Stimulated activated naive CD8-positive, alpha-beta T cell treated with anti-CD3 and anti-CD28 coated beads, Interleukin-15, amount 100 ng/mL, for 72 hours (primary cell): ENCODE measurements around the gene FNDC7.
"Not testable (repeated sequence)": the region's sequence is repeated elsewhere in the genome, so short reads cannot be mapped to it uniquely, and the experiment has no call there.

Experiments used
- ATAC-seq: fragments of 150-1000 bp; cut with Tn5 transposase; 2 replicates; pipeline ENCODE4 v1.10.0; 2021; ENCODE audit warnings: mild to moderate bottlenecking, moderate library complexity
- DNase-seq, 2 donors: peaks; one replicate each; pipeline ENCODE4 v3.0.0; 2021 to 2022
- H3K27ac Mint-ChIP-seq, 2 donors: one replicate each; pipeline ENCODE4 v1.8.0; 2022; ENCODE audit warnings: mild to moderate bottlenecking in 2 of 2, mixed read lengths in 2 of 2, moderate library complexity in 2 of 2
- H3K27me3 Mint-ChIP-seq: one replicate; pipeline ENCODE4 v1.8.0; 2022; ENCODE audit warnings: mixed read lengths
- H3K4me1 Mint-ChIP-seq: one replicate; pipeline ENCODE4 v1.8.0; 2022; ENCODE audit warnings: mild to moderate bottlenecking, mixed read lengths
- H3K4me3 Mint-ChIP-seq, 2 donors: one replicate each; pipeline ENCODE4 v1.8.0; 2022; ENCODE audit warnings: mild to moderate bottlenecking in 2 of 2, mixed read lengths in 2 of 2, moderate library complexity in 1 of 2
- H3K9me3 Mint-ChIP-seq, 2 donors: one replicate each; pipeline ENCODE4 v1.8.0; 2022; ENCODE audit warnings: mixed read lengths in 2 of 2

FNDC7 gene, protein sequence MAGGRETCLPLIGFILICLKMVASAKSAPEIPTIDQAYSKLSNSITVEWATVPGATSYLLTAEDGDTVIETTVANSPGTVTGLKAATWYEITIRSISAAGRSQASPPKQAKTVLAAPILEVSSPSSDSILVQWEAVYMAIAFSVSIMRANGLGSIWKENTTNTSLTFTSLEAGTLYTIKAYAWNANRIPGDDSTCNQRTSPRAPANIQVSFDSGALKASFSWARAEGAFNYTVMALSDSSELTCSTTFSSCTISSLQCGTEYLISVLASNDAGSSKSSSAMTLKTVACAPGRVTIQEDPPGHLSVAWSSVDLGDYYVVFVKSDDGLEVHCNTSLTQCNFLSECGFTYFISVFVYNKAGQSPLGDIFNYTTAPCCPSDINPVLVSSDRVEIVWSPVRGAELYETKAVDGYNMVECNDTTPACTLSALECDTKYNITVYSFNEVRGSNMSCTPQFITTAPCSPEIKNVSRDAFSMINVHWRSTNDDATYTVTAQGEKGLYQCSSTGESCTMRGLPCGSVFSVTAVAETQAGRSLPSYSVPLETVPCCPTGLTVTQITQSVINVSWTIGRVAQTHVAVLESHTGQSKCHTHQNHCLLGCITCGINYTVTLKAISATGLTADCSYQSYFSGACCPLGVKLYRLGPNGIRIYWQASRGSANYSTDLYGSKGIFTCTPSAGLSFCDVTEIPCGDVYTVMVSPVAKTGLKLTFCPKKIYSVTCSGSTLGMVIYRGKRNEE

DNA sequence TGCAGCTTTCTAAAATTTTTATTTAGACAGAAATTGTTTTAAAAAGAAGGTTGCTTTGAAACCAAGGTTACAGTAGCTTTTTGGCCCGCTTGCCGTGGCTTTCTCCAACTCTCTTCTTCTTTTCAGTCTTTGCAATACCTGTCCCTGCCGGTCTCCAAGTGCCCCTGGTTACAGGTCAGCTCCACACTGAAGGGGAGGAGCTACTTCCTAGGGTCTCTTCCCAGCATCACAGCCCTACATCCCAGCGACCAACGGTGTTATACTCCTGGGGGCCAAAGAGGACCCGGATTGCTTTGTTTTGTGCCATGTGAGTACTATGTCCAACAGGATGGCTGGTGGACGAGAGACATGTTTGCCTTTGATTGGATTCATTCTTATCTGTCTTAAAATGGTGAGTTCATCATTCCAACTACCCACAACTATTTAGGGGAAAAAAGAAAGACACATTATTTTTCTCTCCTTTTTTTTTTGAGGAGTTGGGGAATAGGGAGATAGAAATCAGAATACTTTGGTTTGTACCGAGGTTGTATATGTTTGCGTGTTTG lies at the start of gene FNDC7:
TSS of gene FNDC7 (plus strand) at position 303 of the 545 bp plus-strand sequence. CDS start at position 329, 26 bp downstream.
- H3K9me3 Mint-ChIP-seq: no peaks in the 10 kb centered on the region
- H3K4me1 Mint-ChIP-seq: peaks cover 7% of the 10 kb centered on the region
- H3K4me3 Mint-ChIP-seq: no peak within 1 kb of the TSS
- ATAC-seq: no peak
- H3K27ac Mint-ChIP-seq: no peak within 1 kb of the TSS
- DNase-seq: no peak
- no peaks in the 10 kb centered on the region for H3K27me3 Mint-ChIP-seq

DNA sequence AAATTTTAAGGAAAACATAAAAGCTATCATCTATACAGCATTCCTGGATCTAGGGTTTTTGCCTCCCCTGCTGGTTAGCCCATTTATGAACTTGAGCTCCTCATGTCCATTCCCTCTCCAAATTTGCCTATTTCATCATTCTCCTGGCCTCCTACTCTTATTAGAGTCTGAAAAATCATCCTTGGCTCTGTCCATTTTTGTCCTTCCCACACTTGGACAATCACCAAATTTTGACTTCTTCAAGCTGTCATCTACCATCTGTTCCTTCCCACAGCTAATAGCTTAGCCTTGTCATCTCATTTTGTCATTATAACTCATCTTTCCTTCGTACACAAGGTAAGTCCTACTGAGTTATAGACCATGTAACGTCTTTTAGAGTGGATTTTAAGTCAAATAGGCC lies 49.6 kb upstream of the FNDC7 start:
- peak overlapping the region; percentile 28 to 34 for H3K4me3 Mint-ChIP-seq
- ATAC-seq (no peak), DNase-seq (no peak)
- H3K9me3 Mint-ChIP-seq: no peaks in the 10 kb centered on the region
- H3K27me3 Mint-ChIP-seq: no peaks in the 10 kb centered on the region
- peaks cover 42% of the 10 kb centered on the region for H3K4me1 Mint-ChIP-seq
- no peak overlapping the region for H3K27ac Mint-ChIP-seq

DNA sequence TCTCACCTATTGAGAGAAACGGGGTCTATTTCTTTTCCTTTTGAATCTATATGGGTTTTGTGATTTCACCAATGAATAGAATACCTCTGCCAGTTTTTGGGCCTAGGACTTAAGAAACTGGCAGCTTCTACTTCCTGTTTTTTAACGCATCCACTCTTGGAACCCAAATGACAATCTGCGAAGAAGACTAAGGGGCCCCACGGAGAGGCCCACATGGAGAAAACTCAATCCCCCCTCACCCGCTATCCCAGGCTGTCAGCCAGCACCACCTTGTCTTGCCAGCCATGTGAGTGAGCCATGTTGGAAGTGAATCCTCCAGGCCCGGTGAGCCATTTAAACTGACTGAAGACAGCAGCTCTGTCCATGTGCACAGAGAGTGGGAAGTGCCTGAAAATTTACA lies 48.2 kb upstream of the FNDC7 start:
- no peak overlapping the region for H3K27ac Mint-ChIP-seq
- H3K27me3 Mint-ChIP-seq: no peaks in the 10 kb centered on the region
- peaks cover 43% of the 10 kb centered on the region for H3K4me1 Mint-ChIP-seq

DNA sequence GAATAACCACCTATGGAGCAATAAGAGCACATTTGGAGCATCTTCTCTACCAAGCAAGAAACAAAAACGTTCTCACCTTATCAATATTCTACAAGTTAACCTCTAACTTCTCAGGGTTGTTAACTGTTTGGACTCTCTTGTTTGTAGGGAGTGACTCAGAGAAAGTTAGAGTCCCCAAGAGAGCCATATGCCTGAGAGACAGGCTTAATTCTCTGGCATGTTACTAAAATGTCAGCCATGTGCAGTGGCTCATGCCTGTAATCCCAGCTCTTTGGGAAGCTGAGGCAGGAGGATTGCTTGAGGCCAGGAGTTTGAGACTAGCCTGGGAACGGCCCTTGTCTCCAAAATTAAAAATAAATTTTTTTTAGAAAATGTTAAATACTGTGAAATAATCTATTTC lies 47.6 kb upstream of the FNDC7 start:
- peaks cover 43% of the 10 kb centered on the region for H3K4me1 Mint-ChIP-seq
- no peak overlapping the region for H3K4me3 Mint-ChIP-seq
- H3K27ac Mint-ChIP-seq: no peak overlapping the region
- H3K27me3 Mint-ChIP-seq: no peaks in the 10 kb centered on the region
- H3K9me3 Mint-ChIP-seq: no peaks in the 10 kb centered on the region
- ATAC-seq (no peak), DNase-seq (no peak)

More for the DNA sequence above, 48.2 kb upstream of the FNDC7 start:
- DNase-seq (no peak), ATAC-seq (no peak)
- H3K9me3 Mint-ChIP-seq: no peaks in the 10 kb centered on the region
- no peak overlapping the region for H3K4me3 Mint-ChIP-seq

DNA sequence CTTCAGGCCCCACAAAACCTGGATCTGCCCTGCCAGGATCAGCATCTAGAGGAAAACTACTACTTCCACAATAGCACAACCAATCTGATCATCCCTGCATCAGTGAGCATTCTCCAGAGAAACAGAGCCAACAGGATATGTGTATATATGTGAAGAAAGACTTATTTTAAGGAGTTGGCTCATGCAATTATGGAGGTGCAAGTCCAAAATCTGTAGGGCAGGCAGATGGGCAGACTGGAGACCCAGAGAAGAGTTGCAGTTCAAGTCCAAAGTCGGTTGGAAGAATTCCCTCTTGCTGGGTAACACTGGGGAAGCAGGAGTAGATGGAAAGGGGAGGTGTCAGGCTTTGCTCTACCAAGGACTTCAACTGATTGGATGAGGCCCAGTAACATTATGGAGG lies 46.9 kb upstream of the FNDC7 start:
- DNase-seq: no peak
- no peak overlapping the region for H3K4me3 Mint-ChIP-seq
- ATAC-seq: no peak
- H3K27me3 Mint-ChIP-seq: no peaks in the 10 kb centered on the region
- H3K9me3 Mint-ChIP-seq: no peaks in the 10 kb centered on the region
- no peak overlapping the region for H3K27ac Mint-ChIP-seq
- H3K4me1 Mint-ChIP-seq: peaks cover 45% of the 10 kb centered on the region

DNA sequence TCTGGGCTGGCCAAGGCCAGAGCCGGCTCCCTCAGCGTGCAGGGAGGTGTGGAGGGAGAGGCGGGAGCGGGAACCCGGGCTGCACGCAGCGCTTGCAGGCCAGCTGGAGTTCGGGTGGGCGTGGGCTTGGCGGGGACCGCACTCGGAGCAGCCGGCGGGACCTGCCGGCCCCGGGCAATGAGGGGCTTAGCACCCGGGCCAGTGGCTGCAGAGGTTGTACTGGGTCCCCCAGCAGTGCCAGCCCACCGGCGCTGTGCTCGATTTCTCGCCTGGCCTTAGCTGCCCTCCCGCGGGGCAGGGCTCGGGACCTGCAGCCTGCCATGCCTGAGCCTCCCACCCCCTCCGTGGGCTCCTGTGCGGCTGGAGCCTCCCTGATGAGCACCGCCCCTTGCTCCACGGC lies 45.3 kb upstream of the FNDC7 start:
- DNase-seq, H3K4me3 Mint-ChIP-seq, ATAC-seq, H3K27me3 Mint-ChIP-seq, H3K9me3 Mint-ChIP-seq, H3K27ac Mint-ChIP-seq: not testable (repeated sequence)
- H3K4me1 Mint-ChIP-seq: peaks cover 52% of the 10 kb centered on the region

DNA sequence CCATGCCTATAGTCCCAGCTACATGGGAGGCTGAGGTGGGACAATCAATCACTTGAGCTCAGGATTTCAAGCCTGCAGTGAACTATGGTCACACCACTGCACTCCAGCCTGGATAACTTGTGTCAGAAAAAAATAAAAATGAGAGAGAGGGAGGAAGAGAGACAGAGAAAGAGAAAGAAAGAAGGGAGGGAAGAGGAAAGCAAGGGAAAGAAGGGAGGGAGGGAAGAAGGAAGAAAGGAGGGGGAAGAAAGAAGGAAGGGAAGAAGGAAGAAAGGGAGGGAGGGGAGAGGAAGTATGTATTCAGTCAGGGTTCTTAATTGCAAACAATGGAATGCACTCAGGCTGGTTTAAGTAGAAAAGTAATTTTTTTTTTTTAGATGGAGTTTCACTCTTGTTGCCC lies 43.9 kb upstream of the FNDC7 start:
- DNase-seq: no peak
- H3K27me3 Mint-ChIP-seq: no peaks in the 10 kb centered on the region
- ATAC-seq: no peak
- peak overlapping the region in 1 of 2 donors; percentile 81 for H3K27ac Mint-ChIP-seq
- no peaks in the 10 kb centered on the region for H3K9me3 Mint-ChIP-seq
- H3K4me3 Mint-ChIP-seq: peak overlapping the region; percentile 42 to 59
- H3K4me1 Mint-ChIP-seq: peaks cover 40% of the 10 kb centered on the region

DNA sequence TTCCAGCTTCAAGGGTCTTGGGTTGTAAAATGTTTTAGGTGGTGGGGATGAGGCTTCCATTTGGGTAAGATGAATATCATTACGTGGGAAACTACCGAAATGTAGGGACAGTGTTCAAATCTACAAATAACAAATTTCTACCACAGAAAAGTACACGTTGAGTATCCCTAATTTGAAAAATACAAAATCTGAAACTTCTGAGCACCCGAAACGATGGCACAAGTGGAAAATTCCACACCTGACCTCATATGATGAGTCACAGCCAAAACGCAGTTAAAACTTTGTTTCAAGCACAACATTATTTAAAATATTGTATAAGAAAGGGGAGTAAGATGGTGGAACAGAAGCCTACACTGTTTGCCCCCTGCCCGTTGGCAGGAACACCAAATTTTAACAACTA lies 43.0 kb upstream of the FNDC7 start:
- ATAC-seq: peak; percentile 9
- H3K4me1 Mint-ChIP-seq: peaks cover 35% of the 10 kb centered on the region
- H3K9me3 Mint-ChIP-seq: no peaks in the 10 kb centered on the region
- no peaks in the 10 kb centered on the region for H3K27me3 Mint-ChIP-seq
- peak overlapping the region in 1 of 2 donors; percentile 33 for H3K4me3 Mint-ChIP-seq
- DNase-seq: no peak
- H3K27ac Mint-ChIP-seq: peak overlapping the region; percentile 46 to 83

DNA sequence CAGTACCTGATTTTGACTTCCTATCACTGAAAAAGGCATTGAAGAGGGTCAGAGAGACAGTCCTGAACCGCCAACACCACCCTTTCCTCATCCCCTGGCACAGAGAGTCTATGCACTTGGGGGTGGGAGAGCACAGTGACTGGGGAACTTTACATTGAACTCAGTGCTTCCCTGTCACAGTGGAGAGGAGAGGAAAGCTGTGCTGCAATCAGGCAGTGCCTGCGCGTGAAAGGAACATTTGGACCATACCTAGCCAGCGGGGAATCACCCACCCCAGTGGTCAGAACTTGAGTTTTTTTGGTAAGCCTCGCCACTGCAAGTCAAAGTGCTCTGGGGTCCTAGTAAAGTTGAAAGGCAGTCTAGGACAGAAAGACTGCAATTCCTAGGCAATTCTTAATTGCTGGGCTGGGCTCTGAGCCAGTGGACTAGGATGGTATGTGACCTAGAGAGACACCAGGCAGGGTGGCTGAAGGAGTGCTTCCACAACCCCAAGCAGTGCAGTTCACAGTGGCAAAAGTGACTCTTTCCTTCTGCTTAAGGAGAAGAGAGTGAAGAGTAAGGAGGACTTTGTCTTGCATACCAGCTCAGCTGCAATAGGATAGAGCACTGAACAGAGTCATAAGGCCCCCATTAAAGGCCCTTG lies 42.5 kb upstream of the FNDC7 start:
- Mint-ChIP-seq H3K27ac (peak overlapping the region; percentile 46 to 83), H3K4me3 (peak overlapping the region in 1 of 2 donors; percentile 33)

DNA sequence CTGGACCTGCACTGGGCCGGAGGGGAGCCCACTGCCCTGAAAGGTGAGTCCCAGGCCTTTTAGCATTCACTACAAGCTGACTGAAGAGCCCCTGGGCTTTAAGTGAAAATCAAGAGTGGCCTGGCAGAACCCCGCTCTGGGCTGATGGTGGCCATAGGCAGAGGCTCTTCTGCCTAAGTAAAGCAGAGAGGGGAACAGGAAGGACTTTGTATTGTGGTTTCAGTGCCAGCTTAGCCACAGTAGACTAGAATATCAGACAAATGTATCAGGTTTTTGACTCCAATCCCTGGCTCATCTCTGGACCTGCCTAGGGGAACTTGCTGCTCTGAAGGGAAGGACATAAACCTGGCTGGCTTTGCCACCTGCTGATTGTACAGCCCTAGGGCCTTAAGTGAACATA lies 41.6 kb upstream of the FNDC7 start:
- no peaks in the 10 kb centered on the region for H3K27me3 Mint-ChIP-seq
- DNase-seq: no peak
- H3K27ac Mint-ChIP-seq: peak overlapping the region in 1 of 2 donors; percentile 61
- ATAC-seq: no peak
- peaks cover 31% of the 10 kb centered on the region for H3K4me1 Mint-ChIP-seq
- H3K4me3 Mint-ChIP-seq: no peak overlapping the region
- no peaks in the 10 kb centered on the region for H3K9me3 Mint-ChIP-seq

More for the DNA sequence above, 42.5 kb upstream of the FNDC7 start:
- peaks cover 31% of the 10 kb centered on the region for H3K4me1 Mint-ChIP-seq
- peak; percentile 23 for ATAC-seq
- no peaks in the 10 kb centered on the region for H3K27me3 Mint-ChIP-seq
- no peak for DNase-seq
- H3K9me3 Mint-ChIP-seq: no peaks in the 10 kb centered on the region

DNA sequence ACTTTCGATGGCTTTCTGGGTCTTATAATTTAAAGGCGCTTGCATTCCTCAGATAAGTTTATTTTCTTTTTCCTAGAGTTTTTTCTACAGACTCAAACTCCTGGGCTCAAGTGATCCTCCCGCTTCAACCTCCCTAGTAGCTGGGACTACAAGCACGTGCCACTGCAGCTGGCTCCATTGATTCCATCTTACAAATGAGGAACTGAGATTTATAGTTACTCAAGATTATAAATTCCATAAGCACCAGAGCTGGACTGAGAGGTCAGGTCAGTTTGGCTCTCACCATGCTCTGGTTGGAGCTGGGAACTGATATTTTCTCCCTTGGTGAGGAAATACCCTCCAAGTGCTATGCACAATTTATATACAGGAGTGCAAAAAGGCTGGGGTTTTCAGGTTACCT lies 34.0 kb upstream of the FNDC7 start:
- ATAC-seq: no peak
- Mint-ChIP-seq H3K4me1 (peaks cover 8% of the 10 kb centered on the region), H3K4me3 (no peak overlapping the region), H3K27me3 (no peaks in the 10 kb centered on the region), H3K9me3 (no peaks in the 10 kb centered on the region), H3K27ac (peak overlapping the region in 1 of 2 donors; percentile 31)
- DNase-seq: no peak

DNA sequence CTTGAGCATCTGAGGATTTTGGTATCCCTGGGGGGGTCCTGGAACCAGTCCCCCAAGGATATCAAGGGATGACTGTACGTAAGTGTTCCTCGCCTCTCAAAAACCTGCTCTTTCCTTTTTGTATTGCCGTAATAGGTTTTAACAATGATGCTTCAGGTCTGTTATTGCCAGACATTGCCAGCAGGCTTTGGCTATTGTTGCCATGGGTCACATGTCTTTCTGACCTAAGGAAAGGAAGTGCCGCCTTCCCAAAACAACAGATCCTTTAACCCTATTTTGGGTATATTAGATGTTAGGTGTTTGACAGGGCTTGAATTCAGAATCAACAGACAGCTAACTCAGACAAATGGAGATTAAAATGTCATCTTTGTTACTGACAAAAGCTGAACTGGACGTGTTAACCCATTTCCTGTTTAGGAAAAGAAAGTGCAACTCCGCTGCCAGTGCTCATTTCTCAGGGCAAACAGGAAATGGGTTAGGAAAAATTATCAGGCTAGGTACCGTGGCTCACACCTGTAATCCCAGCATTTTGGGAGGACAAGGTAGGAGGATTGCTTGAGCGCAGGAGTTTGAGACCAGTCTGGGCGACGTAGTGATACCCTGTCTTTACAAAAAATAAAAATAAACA lies 33.0 kb upstream of the FNDC7 start:
- Mint-ChIP-seq H3K27ac (peak overlapping the region; percentile 63 to 76), H3K4me3 (peak overlapping the region; percentile 56 to 68), H3K9me3 (no peaks in the 10 kb centered on the region), H3K27me3 (no peaks in the 10 kb centered on the region), H3K4me1 (peaks cover 8% of the 10 kb centered on the region)
- ATAC-seq (no peak), DNase-seq (no peak)

DNA sequence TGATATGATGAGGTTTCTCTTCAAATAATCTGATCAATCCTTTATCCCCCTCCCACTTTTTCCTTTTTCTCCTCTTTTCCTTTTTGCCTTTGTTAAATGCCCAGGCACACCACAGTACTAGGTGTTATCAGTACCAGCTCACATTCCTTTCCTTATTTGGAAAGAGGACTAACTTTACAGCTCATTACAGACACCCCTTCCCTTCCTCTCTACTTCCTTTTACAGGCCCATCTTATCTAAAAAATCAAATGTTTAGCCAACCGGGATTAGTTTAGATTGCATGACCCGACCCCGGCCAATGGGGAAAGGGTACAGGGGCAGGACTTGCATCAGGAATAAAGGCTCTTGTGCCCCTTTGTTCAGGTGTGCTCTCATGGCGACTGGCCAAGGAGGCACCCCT lies 31.0 kb upstream of the FNDC7 start:
- not testable (repeated sequence) for H3K4me1 Mint-ChIP-seq, ATAC-seq, DNase-seq, H3K9me3 Mint-ChIP-seq, H3K27ac Mint-ChIP-seq, H3K4me3 Mint-ChIP-seq, H3K27me3 Mint-ChIP-seq

DNA sequence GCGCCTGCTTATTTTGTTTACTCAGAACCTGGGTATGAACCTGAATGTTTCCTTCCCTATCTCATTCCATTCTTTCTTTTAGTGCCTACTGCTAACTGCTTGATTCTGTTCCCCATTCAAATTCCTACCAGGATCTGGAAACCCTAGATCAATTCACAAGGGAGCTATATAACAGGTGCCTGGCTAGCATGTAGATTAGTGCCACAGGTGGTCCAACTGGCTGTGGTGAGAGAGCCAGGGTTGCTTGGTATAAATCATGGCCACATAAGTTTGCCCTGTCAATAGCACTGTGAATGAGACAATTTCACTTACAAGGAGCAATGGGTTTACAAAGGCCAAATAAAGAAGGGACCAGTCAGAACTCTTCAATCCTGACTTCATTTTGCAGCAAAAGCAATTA lies 27.2 kb upstream of the FNDC7 start:
- Mint-ChIP-seq H3K9me3 (no peaks in the 10 kb centered on the region), H3K4me1 (peaks cover 12% of the 10 kb centered on the region), H3K27me3 (no peaks in the 10 kb centered on the region), H3K27ac (no peak overlapping the region), H3K4me3 (no peak overlapping the region)
- DNase-seq (no peak), ATAC-seq (no peak)

DNA sequence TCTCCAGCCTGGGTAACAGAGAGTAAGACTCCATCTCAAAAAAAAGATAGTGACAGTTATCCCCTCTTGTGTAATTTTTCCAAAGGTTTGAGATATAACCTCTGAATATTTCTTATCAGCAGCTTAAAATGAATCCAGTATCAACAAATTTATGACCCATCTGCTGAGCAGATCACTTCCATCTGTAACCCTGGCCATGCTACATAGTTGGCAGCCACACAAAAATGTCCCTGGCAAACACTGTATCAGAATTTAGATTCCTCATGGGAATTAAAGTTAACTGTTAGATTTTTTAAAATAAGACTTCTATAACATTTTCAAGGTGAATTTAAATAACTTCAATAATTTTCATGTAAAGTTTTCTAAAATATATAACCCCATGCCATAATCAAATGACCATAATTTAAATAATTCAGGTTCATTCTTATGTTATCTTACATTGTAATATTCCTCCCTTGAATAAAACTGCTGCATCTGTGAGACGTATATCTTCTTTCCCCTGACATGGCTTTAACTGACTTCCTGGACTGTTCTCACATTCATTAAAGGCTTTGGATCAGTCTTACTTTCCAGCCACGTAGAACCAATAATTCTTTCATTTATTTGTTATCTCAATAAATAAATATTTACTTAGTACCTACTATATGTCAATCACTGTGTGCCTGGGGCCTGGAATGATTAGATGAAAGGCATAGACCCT lies 25.9 kb upstream of the FNDC7 start:
- Mint-ChIP-seq H3K27me3 (no peaks in the 10 kb centered on the region), H3K4me1 (peaks cover 24% of the 10 kb centered on the region), H3K27ac (peak overlapping the region in 1 of 2 donors; percentile 16), H3K9me3 (no peaks in the 10 kb centered on the region), H3K4me3 (no peak overlapping the region)
- no peak for ATAC-seq
- DNase-seq: no peak
